LNCaP clone FGC (cell line): ENCODE results near the gene IRX4.
A peak's percentile ranks its signal among the peaks of the same experiment; 100 is the strongest.

Source experiments
- DNase-seq: peaks from one replicate; pipeline ENCODE4 v3.0.0-alpha.2; 2011; ENCODE audit warnings: low read depth
- H3K4me3 ChIP-seq: 2 replicates; pipeline ENCODE4 v1.5.1; 2011; ENCODE audit warnings: mild to moderate bottlenecking, low read depth, low read length, control low read depth
- CTCF ChIP-seq: IDR thresholded peaks from 2 replicates; pipeline ENCODE4 v1.5.1; 2012; ENCODE audit warnings: mild to moderate bottlenecking; ENCODE audit not compliant: control insufficient read depth, insufficient read depth; ENCODE audit errors: extremely low read depth

The IRX4 gene

GRCh38 chr5:1918488-1919208 lies 35.9 kb upstream of the IRX4 start:
- no peak overlapping the region for H3K4me3 ChIP-seq
- no peak for TF ChIP-seq CTCF
- DNase-seq = no peak

DNA sequence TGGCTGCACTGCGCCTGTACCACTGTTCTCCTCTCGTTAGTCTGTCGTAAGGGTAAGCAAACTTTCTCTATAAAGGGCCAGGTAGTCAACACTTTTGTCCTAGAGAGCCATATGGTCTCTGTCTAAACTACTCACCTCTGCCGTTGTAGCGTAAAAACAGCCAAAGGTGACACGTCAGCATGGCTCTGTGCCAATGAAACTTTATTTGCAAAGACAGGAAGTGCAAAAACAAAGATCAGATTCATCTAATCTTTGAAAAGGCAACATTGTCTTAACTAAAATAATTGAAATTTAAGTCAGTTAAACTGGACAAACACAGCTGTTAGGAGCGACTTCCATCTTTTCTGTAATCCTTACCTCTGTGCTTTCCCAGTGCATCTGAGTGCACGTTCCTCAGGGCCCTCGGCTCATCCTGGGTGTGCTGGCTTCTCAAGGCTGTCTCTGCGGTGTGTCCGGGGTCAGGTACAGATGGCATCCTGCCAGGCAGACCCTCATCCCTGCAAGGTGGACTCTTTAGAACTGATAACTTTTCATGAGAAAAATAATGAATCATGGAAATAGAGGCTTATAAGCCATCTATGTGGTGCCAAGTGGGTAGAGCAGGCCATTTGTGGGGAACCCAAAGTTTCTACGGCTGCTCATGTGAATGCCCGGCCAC lies 35.2 kb upstream of the IRX4 start:
- no peak for TF ChIP-seq CTCF
- DNase-seq = peak; percentile 18
- H3K4me3 ChIP-seq = no peak overlapping the region

- H3K4me3 ChIP-seq = no peak overlapping the region
- no peak for DNase-seq
- TF ChIP-seq CTCF = no peak
Measured at GRCh38 chr5:1916041-1917001, 33.6 kb upstream of the IRX4 start.

DNA sequence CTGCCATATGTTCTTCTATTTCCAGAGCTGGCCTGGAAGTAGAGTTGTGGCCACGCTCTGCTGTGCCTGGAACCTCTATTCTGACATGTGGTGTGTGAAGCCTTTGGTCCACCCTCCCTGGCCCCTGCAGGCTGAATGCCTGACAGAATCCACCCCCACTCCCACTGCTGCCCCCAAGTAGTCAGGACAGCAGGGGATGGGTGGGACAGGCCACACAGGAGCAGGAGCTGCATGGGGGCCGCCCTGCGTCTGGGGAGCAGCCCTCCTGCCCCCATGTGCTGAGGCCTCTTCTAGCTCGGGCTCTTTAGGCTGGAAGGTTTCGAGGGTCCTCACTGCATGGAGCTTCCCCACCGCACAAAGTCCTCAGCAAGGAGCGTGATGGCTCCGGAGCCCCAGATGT lies 32.6 kb upstream of the IRX4 start:
- no peak for TF ChIP-seq CTCF
- DNase-seq = no peak
- no peak overlapping the region for H3K4me3 ChIP-seq

DNA sequence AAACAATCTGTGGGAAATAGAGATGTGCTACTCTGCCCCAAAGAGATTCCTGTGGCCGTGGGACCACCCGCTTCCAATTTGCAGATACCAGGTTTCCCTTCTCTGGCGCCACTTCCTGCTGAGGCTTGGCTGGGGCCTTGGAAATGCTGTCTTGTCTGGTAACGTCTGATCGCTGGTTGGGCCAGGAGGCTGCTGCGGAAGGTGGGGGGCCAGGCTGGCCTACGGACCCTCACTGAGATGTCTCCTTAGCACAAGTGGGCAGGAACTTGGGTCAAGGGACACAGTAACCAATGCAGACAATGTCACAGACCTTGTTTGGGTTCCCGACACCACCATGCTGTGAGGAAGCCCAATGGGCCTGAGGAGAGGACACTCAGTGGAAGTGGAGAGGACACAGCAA lies 31.7 kb upstream of the IRX4 start:
- no peak for DNase-seq
- no peak overlapping the region for H3K4me3 ChIP-seq
- TF ChIP-seq CTCF = no peak

GRCh38 chr5:1913578-1913977 lies 30.9 kb upstream of the IRX4 start:
- no peak for TF ChIP-seq CTCF
- no peak overlapping the region for H3K4me3 ChIP-seq
- DNase-seq = no peak
